ENCODE measurements around the gene STRN4. TPM values are rescaled to one million over a fixed set of nuclear protein-coding genes. Genes with fewer than 3 reads are reported as not detected.
A peak's percentile ranks its signal among the peaks of the same experiment; 100 is the strongest.

Gene STRN4
- total RNA-seq, 1 experiment from 2014 or later, result 29.9 TPM

DNA sequence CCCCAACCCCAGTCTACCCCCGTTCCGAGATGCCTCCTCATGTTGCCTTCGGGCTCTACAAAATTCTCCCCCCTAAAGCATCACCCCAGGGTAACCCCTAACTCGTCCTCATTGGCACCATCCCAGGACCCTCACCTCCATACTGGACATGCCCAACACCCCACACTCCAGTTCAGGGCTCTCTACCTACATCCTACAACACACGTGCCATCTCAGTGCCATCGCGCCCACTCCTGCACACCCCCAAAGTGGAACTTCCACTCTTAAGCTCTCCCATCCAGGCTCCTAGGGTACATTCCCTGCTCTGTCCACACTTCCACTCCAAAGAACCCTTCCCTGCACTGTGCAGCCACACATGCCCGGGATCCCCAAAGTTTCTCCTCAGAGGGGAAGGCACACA is 1.2 kb downstream of the STRN4 start:
- no peak for DNase-seq (ENCODE audit: low spot score)

DNA sequence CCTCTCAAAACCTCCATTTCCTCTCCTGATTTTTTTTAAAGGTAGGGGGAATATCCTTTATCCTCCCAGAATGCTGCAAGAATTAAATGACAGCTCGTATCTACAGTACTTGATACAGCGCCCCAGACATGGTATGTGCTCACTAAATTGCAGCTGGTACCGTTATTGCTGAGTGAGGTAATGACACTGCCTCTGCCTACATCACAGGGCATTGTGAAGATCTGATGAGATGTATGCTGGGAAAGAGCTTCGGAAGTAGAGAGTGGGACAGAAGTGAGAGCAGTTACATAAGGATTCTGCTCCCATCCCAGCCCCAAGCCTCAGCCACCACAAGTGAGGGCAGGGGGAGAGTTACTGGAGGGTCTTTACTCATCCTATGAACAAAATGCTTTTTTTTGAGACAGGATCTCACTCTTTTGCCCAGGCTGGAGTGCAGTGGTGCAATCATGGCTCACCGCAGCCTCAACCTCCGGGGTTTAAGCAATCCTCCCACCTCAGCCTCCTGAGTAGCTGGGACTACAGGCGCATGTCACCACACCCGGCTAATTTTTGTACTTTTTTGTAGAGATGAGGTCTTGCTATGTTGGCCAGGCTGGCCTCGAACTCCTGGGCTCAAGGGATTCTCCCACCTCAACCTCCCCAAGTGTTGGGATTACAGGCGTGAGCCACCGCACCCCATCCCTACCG is 2.1 kb downstream of the STRN4 start:
- DNase-seq (ENCODE audit: low spot score), result no peak

DNA sequence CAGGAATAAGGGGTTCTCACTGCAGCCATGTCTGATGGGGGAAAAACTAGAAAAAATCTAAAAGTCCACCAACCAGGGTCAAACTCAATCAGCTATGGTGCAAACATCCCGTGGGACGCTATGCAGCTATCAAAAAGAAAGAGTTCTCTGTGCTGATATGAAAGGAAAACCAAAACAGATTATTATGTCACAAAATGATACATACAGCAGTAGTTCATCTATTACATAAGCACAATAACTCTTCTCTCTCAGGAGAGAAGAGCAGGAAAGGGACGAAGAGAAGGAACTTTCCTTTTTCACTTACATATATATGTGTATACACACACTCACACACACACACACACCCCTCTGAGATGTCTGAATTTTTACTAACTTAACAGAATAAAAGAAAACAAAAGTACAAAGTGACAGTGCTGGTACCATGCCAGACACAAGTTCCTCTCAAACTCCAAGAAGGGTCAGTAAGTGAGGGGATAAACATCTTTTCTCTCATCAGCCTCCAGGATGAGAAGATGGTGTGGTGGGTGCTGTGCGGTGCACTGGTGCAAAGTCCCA is 3.2 kb downstream of the STRN4 start:
- DNase-seq (ENCODE audit: low spot score), result no peak

DNA sequence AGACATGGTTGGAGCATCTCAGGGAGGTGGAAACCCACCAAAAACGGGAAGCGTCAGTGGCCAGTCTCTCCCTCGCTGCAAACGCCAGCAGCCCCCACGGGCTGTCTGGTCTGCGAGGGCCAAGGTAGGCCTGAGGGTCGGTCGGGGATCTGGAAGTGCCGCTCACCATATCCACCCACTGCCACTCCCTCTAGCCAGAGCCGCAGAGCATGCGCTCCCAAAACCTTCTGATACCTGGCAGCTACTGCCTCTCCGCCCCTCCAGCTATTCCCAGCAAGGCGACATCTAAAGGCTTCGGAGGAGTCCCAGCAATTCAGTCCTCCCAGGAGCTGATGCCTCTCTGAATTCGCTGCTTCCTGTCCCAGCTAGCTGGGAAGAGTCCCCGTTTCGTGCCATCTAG is 4.8 kb downstream of the STRN4 start:
- DNase-seq (ENCODE audit: low spot score), result no peak

DNA sequence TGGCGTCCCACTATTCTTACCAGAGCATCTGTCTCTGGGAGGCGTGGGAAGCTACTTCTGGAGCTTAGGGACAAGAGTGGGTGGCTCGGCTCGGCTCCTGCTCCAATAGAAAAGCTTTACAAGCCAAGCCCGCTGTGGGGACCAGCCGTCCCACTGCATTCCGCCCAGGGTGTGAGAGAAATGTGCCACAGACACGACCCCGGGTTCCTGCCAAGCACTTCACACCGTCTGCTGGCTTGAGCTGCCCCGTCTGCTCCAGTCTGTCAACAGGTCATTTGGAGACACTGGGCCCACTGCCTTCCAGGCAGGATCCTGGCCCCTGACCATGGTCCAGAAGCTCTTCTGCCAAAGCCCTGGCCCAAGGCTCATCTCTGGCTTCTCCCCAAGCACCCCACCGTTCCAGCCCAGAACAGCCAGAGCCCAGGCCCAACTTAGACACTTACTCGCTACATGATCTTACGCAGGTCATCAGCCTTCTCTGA is 6.9 kb downstream of the STRN4 start:
- DNase-seq (ENCODE audit: low spot score), result no peak

DNA sequence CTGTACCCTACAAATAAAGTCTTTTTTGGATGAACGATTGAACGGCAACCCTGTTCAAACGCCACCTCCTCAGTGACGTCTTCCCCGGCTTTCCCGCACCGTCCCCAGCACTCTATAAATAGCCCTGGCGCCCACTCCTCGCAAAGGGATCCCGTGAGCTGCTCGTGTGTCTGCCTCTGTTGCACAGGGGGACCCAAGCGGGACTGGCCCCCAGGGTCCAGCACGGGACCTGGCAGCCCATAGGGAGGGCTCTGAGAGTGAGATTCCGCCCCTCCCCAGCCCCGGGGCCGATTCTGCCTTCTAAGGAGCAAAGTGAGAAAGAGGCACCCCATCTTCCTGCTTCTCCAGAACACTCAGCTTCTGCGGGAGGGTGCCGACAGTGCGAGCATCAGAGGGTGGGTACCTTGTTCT is 8.5 kb downstream of the STRN4 start:
- DNase-seq (ENCODE audit: low spot score), result no peak

DNA sequence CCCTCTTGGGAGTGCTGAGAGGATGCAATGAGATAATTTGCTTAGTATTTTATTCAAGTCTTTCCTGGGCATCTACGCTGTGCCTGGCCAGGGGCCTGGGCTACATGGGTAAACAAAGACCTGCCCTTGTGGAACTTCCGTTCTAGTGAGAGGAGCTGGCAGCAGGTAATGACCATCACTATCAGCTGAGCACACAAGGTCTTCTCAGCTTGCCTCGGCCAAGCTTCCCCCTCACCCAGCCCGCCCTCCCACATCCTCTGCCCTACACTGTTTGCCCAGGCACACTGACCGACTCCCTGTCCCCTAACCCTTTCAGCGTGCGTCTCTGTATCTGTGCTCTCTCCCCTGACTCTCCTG is 9.0 kb downstream of the STRN4 start:
- no peak for DNase-seq (ENCODE audit: low spot score)

DNA sequence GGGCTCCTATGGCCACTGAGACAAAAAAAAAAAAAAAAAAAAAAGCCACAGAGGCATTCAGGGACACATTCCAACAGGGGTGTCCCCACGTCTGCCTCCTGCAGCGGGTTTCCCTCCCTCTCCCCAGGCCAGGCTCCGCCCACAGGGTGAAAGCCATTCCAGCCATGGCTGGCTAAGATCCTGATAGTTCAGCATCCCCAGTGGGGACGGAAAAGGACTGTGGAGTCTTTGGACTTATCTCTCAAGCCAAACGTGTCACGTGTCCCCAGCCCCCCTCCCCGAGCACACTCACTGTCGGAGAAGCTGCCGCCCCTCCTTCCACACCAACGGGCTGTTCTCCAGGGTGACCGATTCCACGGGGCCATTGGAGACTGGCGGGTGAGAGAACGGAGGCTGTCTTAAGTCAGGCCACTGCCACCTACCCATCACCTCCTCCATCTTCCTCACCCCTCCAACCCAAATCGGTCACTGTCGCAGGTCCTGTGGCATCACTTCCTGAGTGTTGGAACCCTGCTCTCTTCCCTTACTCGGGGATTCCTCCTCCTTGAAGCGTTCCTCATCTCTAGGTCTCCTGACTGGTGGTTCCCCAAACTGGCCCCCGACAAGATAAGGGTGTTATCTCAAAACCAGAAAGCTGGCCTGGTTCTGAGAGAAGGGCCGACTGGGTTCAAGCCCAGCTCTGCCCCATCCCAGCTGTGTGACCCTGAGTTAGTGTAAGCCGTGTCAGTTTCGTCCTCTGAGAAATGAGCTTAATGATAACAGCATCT is 9.5 kb downstream of the STRN4 start:
- peak; percentile 68 for DNase-seq (ENCODE audit: low spot score)

DNA sequence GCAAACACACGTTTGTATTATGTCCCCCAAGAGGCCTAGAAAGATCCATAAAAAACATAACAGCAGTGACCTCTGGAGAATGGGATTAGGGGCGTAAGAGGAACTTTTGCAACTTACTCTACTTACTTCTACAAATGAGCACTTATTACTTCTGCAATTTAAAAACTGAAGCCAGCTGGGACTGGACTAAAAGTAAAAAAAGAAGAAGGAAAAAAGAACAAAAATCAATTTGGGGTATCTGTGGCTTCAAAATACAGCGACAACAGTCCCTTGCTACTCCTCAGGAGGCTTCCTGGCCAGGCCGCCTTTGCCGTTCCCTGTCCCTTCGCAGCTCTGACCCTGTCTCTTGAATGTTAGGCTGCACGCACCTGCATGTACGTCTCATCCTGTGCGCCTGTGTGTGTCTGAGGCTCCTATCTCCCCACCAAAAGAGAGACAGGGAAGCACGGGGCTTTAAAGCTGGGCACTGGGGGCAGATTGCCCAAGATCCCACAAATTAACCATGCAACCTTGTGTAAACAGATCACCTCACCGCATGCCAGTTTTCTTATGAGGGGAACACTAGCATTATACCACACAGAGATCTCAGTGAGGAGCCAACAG is 12.5 kb downstream of the STRN4 start:
- peak; percentile 54 for DNase-seq (ENCODE audit: low spot score)

DNA sequence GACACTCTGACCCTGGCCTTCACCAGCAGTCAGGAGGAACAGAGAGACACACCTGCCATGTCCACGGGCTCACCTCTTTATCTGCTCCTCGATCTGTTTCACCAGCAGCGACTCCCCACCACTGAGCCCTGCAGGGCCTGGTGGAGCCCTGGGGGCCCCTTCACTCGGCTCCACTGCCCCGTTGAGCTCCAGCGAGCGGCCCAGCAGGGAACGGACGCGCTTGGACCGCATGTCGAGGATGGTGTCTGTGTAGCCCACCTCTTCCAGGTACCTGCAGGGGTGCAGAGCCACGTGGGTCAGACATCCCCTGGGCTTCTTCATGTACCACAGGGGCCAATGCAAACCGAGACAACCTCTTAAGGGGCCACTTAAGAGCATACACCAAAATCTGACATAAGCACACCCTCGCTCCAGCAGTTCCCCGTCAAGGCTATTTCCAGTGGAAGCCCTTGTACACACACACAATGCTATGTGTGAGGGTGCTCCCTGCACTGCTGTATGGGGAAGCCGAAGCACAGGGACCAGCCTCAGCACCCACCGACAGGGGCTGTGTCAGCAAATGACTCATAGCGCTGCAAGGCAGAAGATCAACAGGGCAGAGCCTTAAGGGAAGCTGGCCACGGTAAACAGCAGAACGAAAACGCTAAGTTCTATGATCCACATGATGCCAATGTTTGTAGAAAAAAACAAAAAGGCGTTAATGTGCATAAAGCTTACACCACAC is 13.1 kb downstream of the STRN4 start:
- DNase-seq (ENCODE audit: low spot score), result no peak

DNA sequence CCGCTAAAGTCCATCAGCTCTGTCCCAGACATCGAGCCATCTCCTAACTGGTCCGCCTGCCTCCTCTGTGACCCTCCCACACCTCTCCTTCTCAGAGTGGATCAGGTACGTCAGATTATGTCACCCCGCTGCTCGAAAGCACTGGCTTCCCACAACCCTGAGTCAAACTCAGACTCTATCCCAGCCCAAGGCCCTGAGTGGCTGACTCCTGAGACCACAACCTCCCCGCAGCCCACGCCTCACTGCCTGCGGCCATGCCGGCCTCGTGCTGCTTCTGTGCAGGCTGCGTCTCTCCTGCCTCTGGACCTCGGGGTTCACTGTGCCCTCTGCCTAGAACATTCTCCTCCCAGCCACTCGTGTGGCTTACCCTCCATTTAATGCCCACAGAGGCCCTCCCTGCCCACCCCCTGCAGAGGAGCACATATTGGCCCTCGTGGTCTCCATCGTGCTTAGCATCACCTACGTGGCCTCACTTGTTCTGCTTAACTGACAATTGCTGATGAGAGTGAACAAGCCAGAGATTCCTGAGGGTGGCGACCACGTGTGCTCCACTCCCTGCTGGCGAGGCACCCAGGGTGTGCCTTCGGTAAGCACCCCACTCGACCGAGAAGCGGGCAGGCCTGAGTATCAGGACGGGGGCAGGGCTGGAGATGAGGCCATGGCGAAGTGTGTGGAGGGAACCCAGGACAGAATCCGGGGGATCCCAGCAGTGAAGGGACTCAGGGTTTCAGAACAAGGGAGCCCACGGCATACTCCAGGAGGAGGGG is 13.9 kb downstream of the STRN4 start:
- no peak for DNase-seq (ENCODE audit: low spot score)

DNA sequence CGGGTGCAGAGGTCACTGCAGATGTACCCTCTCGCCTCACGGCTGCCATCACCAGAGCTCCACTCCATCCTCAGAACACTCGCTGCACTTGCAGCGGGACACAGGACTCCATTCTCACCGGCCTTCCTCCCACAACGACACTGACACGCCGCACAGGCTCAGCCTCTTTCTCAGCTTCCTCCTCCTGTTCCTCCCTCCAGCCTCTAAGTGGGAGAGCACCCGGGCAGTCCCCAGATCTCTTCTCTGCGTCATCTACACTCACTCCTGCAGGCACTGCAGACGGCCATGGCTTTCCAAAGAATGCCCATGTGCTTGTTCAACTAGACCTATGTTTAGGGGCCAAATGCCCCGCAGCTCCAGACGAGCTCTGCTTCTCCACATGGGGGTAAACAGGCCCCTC is 14.7 kb downstream of the STRN4 start:
- DNase-seq (ENCODE audit: low spot score), result no peak

DNA sequence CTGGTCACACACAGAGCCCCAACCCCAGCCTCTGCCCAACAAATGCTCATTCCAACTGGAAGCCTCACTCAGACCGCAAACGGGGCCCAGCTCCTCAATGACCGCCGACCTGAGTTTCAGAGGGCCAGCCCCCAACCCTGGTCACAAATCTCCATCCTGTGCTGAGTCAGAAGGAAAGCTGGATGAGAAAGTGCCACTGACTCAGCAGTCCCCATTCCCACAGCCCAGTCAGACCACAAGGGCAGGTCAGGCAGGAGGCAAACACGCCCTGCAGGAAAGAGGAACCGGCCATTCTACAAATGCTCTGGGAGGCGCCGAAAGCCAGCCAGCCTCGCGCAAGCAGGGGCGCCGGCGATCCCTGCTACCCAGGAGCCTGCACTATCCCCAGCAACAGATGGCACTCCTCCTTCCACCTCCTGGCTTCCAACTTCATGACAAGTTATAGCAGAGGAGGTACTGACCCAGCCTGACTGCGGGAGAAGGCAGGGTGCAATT is 15.2 kb downstream of the STRN4 start:
- peak; percentile 96 for DNase-seq (ENCODE audit: low spot score)

DNA sequence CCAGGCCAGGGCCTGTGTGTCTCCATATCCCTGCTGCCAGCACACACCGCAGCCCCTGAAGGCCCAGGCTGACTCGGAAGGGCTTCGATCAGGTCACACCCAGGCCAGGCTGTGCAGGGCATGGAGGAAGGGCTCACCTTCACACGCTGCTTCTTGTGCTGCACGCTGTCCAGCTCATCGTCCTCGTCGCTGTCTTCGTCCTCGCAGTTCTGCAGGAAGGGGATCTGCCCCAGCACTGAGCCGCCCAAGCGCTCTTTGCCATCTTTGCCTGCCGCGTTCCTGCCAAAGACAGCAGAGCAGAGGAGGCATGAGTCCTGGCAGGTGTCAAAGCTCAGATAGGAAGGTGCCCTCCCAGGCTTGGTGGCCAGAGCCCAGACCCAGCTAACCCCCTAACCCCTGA is 15.7 kb downstream of the STRN4 start:
- no peak for DNase-seq (ENCODE audit: low spot score)

DNA sequence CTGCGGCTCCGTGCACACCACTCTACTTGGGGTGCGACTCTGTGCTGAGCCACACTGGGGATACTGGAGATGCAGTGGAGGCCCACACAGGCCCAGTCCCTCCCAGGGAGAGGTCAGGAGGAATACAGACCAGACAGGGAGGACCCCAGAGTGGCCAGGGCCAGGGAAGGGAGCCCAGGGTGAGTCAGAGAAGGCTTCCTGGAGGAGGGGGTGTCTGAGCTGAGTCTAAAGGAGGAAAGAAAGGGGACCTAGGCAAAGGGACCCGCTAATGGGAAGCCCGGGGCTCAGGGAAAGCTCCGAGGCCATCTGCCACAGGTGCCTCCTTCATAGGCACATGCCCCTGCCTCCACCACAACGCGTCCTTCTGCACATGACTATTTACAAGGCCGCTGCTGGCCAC is 16.1 kb downstream of the STRN4 start:
- DNase-seq (ENCODE audit: low spot score), result no peak

DNA sequence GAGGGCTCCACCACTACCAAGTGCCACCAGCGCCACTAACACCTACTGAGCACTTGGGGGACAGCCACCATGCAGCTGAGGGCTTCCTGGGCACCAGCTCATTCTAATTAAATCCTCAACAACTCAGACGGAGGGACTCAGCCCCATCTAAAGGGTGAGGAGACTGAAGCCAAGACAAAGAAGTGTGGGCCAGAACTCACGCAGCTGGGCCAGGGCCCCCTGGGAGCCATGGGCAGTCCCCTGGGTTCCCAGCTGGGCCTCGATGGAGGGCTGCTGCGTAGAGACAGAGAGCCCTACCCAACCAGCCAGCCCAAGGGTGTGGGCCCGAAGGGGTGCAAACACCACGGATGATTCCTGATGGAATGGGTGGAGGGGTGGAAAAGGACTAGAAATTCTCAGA is 16.6 kb downstream of the STRN4 start:
- DNase-seq (ENCODE audit: low spot score), result no peak

DNA sequence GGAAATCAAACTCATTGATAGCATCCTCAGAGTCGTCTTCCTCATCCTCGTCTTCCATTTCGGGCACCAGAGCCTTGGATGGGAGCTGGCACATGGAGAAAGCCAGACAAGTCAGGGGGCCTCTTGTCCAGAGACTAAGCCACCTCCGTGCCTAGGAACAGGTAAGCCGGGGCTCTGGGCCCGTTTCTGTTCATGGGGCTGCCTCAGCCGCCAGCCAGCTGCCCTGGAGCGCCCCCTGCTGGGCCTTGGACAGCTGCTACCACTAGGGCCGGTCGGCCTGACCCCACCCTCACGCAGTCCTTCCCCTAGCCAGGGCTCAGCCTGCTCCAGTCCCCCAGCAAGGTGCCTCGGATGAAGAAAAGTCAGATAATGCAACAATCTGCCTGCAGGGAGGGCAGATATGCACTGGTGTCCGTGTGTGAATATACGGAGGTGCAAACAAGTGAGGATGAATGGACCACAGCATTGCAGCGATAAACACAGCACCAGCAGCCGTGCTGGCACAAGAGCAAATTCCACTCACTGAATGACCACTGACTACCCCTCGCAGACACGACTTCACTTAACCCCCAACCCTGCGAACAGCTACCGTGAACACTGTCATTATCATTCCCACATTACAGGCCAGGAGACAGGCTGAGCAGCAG is 17.4 kb downstream of the STRN4 start:
- no peak for DNase-seq (ENCODE audit: low spot score)

DNA sequence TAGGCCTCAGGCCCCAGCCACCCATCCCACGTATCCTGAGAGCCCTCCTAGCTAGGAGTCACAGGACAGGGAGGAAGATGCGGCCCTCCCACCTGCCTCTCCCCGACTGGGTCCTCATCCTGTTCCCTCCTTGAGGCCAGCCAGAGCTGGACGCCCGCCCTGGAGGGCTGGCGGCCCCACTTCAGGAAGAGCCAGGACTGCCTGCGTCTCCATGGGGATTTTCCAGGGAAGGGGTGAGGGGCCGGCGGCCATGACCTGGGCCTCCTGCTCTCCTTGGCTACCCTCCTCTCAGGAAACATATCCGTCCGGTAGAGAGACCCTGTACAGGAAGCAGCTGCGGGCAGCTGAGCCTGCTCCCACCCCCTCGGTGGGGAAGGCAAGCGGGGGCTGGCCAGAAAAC is 18.0 kb downstream of the STRN4 start:
- no peak for DNase-seq (ENCODE audit: low spot score)

DNA sequence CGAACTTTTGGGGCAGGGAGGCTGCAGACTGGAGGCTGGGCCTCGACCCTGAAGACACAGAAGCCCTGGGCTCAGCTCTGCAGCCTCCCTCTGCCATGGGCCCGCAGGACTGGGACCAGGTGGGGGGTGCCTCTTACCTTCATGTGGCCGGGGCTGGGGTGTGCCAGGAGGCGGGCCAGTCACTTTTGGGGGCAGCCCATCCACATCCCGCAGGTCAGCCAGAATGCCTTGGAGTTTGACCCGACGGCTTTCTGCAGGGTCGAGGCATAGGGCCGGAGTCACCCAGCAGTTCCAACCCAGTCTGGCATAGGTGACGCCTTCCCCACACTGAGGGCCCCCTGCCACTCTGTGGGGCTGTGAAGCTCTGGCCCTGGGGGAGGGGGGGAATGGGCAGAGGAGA is 18.5 kb downstream of the STRN4 start:
- DNase-seq (ENCODE audit: low spot score), result no peak

DNA sequence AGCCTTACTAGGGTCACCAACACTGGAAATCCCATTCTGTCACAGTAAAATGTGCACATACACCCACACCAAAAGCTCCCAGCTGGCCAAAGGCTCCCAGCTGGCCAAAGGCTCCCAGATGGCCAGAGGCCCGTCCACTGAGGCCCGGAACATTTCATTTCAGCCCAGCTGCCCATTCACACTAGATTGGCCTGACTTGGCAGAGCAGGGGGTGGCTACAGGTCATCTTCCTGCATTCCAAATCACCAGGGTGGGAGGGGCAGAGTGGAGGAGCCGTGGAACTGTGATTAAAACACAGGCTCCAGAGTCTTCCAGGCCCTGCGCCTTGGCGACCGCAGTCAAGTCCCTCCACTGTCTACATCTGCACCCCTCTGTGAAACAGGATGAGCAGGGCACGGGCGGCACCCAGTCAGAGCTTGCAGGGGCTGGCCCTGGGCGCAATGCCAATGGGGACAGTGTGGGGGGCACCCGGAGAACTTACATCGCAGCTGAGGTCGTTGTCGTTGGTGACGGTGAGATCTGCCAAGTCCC is 19.2 kb downstream of the STRN4 start:
- no peak for DNase-seq (ENCODE audit: low spot score)
